K562 (cell line): ENCODE measurements around the gene SLC13A4. TPM values are rescaled to one million over a fixed set of nuclear protein-coding genes. Genes with fewer than 3 reads are reported as not detected.

Source experiments
- ARNT ChIP-seq, 2 experiments: fragments of 450-650 bp; IDR thresholded peaks; 2 replicates each; pipeline ENCODE4 v1.6.1; 2016; ENCODE audit warnings: mild to moderate bottlenecking in 1 of 2
- NR2F6 ChIP-seq: fragments of 450-650 bp; formaldehyde crosslinking; IDR thresholded peaks from 2 replicates; pipeline ENCODE4 v1.4.0; 2020; ENCODE audit warnings: mild to moderate bottlenecking
- polyA plus RNA-seq, 8 experiments: library from polyadenylated mRNA; depleted of rRNA in 4 of 8; stranded (reverse) in 5 of 8; unstranded in 3 of 8; fragments of >200 nt; fragmentation: Nextera tagmentation in 2 of 8; fragmentation: Illumina TruSeq in 1 of 8; extraction: Ambion mirVana in 2 of 8; extraction: Trizol in 1 of 8; gene quantifications; 2 replicates each; pipeline versions ENCODE4 v1.2.1 to v1.2.3, GENCODE V29; 2011 to 2014; ENCODE audit warnings: inconsistent platforms in 1 of 8, missing spikeins in 1 of 8
- total RNA-seq, 7 experiments: library from RNA; depleted of rRNA in 6 of 7; stranded (reverse); fragments of >200 nt in 6 of 7; fragmentation: Illumina TruSeq in 2 of 7; extraction: Trizol in 2 of 7; gene quantifications; 2 replicates each; pipeline versions ENCODE4 v1.2.1 to v1.2.3, GENCODE V29; 2011 to 2021; ENCODE audit warnings: low replicate concordance in 1 of 7
- TF ChIP-seq, protein P1 (sequence below): fragments of 450-650 bp; IDR thresholded peaks from 2 replicates; pipeline ENCODE4 v1.6.1; 2016; ENCODE audit warnings: mild to moderate bottlenecking, moderate library complexity
- TF ChIP-seq, protein P2 (sequence below), 2 experiments: IDR thresholded peaks; 2 replicates each; pipeline ENCODE4 v1.6.1; 2011; ENCODE audit warnings: borderline replicate concordance in 1 of 2, control low read depth in 1 of 2, low read depth in 1 of 2, low read length in 1 of 2, mild to moderate bottlenecking in 1 of 2, mixed read lengths in 1 of 2, moderate library complexity in 1 of 2; ENCODE audit not compliant: insufficient read depth in 1 of 2, insufficient read length in 1 of 2, poor library complexity in 1 of 2, severe bottlenecking in 1 of 2; ENCODE audit errors: extremely low read depth in 1 of 2

The SLC13A4 gene
- total and polyA plus RNA-seq, 9 of the 15 experiments (the other 6 are each of a cell fraction or from before 2014, with no cell fraction given), result 0.11 to 1.0 (median 0.36) TPM

GRCh38 chr7:135662373-135663114, 65.4 kb downstream of the SLC13A4 start, which contains the start of gene STMP1 (continued):
- TF ChIP-seq, protein P1, sequence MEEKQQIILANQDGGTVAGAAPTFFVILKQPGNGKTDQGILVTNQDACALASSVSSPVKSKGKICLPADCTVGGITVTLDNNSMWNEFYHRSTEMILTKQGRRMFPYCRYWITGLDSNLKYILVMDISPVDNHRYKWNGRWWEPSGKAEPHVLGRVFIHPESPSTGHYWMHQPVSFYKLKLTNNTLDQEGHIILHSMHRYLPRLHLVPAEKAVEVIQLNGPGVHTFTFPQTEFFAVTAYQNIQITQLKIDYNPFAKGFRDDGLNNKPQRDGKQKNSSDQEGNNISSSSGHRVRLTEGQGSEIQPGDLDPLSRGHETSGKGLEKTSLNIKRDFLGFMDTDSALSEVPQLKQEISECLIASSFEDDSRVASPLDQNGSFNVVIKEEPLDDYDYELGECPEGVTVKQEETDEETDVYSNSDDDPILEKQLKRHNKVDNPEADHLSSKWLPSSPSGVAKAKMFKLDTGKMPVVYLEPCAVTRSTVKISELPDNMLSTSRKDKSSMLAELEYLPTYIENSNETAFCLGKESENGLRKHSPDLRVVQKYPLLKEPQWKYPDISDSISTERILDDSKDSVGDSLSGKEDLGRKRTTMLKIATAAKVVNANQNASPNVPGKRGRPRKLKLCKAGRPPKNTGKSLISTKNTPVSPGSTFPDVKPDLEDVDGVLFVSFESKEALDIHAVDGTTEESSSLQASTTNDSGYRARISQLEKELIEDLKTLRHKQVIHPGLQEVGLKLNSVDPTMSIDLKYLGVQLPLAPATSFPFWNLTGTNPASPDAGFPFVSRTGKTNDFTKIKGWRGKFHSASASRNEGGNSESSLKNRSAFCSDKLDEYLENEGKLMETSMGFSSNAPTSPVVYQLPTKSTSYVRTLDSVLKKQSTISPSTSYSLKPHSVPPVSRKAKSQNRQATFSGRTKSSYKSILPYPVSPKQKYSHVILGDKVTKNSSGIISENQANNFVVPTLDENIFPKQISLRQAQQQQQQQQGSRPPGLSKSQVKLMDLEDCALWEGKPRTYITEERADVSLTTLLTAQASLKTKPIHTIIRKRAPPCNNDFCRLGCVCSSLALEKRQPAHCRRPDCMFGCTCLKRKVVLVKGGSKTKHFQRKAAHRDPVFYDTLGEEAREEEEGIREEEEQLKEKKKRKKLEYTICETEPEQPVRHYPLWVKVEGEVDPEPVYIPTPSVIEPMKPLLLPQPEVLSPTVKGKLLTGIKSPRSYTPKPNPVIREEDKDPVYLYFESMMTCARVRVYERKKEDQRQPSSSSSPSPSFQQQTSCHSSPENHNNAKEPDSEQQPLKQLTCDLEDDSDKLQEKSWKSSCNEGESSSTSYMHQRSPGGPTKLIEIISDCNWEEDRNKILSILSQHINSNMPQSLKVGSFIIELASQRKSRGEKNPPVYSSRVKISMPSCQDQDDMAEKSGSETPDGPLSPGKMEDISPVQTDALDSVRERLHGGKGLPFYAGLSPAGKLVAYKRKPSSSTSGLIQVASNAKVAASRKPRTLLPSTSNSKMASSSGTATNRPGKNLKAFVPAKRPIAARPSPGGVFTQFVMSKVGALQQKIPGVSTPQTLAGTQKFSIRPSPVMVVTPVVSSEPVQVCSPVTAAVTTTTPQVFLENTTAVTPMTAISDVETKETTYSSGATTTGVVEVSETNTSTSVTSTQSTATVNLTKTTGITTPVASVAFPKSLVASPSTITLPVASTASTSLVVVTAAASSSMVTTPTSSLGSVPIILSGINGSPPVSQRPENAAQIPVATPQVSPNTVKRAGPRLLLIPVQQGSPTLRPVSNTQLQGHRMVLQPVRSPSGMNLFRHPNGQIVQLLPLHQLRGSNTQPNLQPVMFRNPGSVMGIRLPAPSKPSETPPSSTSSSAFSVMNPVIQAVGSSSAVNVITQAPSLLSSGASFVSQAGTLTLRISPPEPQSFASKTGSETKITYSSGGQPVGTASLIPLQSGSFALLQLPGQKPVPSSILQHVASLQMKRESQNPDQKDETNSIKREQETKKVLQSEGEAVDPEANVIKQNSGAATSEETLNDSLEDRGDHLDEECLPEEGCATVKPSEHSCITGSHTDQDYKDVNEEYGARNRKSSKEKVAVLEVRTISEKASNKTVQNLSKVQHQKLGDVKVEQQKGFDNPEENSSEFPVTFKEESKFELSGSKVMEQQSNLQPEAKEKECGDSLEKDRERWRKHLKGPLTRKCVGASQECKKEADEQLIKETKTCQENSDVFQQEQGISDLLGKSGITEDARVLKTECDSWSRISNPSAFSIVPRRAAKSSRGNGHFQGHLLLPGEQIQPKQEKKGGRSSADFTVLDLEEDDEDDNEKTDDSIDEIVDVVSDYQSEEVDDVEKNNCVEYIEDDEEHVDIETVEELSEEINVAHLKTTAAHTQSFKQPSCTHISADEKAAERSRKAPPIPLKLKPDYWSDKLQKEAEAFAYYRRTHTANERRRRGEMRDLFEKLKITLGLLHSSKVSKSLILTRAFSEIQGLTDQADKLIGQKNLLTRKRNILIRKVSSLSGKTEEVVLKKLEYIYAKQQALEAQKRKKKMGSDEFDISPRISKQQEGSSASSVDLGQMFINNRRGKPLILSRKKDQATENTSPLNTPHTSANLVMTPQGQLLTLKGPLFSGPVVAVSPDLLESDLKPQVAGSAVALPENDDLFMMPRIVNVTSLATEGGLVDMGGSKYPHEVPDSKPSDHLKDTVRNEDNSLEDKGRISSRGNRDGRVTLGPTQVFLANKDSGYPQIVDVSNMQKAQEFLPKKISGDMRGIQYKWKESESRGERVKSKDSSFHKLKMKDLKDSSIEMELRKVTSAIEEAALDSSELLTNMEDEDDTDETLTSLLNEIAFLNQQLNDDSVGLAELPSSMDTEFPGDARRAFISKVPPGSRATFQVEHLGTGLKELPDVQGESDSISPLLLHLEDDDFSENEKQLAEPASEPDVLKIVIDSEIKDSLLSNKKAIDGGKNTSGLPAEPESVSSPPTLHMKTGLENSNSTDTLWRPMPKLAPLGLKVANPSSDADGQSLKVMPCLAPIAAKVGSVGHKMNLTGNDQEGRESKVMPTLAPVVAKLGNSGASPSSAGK, result no peak
- TF ChIP-seq NR2F6 (CRISPR knock-in tag), result no peak
- TF ChIP-seq ARNT (IDR thresholded peaks at IDR 0.05), result peak; percentile 54 to 81; a peak in 2 of 4 replicates
- TF ChIP-seq, protein P2, sequence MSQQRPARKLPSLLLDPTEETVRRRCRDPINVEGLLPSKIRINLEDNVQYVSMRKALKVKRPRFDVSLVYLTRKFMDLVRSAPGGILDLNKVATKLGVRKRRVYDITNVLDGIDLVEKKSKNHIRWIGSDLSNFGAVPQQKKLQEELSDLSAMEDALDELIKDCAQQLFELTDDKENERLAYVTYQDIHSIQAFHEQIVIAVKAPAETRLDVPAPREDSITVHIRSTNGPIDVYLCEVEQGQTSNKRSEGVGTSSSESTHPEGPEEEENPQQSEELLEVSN (IDR thresholded peaks at IDR 0.05; ENCODE audit: borderline replicate concordance in 1 of 2, extremely low read depth in 1 of 2, insufficient read depth in 1 of 2, insufficient read length in 1 of 2, low read depth in 1 of 2, low read length in 1 of 2, poor library complexity in 1 of 2, severe bottlenecking in 1 of 2), result peak; percentile 88 to 93
